ENCODE data around the gene LSM14B.

The LSM14B gene

DNA sequence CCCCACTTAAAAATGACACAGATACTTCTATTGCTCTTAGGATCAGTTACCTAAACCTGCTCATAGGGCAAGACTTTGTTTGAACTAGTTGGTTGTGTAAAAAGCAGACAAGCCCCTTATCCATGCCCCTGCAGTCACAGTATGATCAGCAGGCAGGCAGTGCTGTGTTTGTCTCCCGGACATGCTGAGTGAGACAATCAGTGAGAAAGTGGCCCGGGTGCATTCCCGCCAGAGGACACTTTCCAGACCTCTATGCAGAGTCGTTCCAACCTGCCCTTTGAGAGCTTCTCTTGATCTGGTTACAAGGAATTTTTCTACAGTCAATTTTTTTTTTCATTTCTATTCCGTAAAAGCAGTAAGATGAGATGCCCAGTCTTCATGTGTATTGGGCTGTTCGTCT lies 6.2 kb downstream of the LSM14B start:
- DNase-seq, result no peak
- intact Hi-C loops (cut with DNase I), result loop anchor here (10.0 kb wide), 1 partner anchor 106 kb away; the partner anchor contains the start of gene OSBPL2

DNA sequence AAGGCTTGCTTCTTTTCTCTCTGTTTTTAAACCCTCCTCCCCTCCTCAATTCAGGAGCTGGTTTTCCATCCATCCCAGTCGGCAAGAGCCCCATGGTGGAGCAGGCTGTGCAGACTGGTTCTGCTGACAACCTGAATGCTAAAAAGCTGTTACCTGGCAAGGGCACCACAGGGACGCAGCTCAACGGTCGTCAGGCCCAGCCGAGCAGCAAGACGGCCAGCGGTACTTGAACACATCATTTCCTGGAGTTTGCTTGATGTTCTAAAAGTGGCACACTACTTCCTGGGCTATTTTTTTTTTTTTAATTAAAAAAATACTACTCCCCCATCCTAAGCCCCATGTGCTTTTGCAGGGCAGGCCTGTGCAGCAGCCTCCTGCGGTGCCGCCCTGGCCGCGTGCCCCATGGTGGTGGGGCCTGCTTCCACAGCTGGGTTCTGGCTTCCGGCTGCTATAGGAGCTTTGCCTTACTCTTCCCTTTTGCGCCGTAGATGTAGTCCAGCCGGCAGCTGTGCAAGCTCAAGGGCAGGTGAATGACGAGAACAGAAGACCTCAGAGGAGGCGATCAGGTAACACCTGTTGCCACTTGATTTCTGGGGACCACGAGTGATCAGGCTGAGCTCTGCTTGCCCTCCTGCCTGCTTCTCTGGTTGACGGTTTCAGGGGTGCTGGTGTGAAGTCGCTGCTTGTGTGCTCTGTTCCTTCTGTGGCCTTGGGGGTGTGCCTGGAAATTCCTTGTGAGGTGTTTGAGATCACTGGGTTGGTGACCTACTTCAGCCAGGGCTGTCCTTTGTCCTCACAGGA lies 7.7 kb downstream of the LSM14B start:
- intact Hi-C loops (cut with DNase I), result loop anchor here (10.0 kb wide), 1 partner anchor 105 kb away; the partner anchor contains the start of gene OSBPL2
- no peak for DNase-seq

DNA sequence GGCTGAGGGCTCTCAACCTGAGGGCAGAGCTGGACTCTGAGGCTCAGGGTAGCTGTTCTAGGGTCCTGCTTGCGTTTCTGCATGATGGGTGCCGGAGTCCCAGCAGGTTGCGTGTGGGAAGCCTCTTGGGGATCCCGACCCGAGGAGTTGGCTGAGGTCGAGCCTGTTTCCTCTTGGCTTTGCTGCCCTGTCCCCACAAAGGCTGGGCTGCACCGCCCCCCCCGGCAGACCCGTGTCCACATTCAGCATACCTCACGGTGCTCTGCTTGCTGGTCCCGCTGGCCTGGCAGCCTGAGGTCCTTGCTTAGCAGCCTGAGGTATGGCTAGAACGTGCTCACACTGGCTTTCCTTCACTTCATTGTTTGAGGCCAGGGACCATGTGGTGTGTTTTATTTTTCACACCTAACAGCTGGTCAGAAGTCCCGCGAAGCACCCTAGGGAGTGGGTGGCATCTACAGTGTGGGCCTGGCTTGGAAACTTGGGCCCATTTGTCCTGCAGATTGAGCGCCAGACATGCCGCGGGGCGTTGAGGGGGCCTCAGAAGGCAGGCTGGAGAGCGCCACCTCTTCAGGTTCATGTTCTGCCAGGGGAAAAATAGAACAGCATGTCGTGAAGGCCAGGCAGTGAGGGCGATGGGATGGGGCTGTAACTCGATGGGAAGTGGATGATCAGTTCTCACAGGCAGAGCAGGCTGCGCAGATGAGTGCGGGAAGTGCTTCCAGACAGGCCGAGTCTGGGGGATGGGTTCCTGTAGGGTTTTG lies 9.5 kb downstream of the LSM14B start:
- DNase-seq, result peak in 1 of 10 donors; percentile 83
- intact Hi-C loops (cut with DNase I), result no loop called here

DNA sequence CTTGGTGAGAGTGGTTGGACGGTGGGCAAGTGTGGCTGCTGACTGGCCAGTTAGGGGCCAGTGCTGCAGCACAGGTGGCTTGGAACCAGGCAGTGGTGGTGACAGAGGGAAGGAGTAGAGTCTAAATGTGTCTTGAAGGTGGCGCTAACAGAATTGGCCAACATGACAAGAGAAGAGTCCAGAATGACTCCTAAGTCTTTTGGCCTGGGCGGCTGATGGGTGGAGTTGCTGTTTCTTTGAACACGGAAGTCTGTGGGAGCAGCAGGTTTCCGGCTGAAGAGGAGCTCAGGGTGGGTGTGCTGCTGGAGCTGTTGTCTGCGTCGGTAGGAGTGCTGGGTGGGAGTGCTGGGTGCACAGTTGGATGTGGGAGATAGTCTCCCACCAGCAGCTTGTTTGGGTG lies 10.1 kb downstream of the LSM14B start:
- DNase-seq, result peak in 2 of 10 donors; percentile 35 to 88
- intact Hi-C loops (cut with DNase I), result no loop called here

DNA sequence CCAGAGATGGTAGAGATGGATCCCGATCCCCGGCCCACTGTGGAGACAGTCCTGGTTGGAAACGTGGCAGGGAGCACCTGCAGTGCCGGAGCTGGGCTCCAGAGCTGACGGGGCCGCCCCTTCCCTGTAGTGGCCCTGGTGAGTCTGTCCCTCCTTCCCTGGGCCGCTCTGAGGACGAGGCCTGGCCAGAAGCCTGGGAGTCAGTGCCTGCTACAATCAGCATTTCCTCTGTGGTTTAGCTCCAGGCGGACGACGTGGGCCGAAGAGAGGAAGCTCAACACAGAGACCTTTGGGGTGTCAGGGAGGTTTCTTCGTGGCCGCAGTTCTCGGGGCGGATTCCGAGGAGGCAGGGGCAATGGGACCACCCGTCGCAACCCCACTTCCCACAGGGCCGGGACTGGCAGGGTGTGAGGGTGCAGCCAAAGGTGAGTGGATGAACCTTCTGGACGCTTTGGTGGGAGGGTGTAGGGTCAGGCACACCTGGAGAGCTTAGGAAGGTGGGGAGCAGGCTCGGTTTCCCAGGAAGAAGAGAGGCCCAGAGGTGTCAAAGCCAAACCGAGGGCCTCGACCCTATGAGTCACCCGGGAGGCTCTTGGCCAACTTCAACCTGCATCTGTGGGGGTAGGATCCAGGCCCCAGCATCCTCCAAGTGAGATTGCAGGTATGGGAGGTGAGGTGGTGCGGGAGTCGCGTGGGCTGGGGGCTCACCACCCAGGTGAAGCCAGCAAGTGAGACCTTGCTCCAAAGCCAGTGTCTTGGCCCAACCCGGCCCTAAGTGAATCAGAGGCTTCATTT lies 11.0 kb downstream of the LSM14B start:
- peak in 2 of 10 donors; percentile 74 to 82 for DNase-seq
- intact Hi-C loops (cut with DNase I), result no loop called here

DNA sequence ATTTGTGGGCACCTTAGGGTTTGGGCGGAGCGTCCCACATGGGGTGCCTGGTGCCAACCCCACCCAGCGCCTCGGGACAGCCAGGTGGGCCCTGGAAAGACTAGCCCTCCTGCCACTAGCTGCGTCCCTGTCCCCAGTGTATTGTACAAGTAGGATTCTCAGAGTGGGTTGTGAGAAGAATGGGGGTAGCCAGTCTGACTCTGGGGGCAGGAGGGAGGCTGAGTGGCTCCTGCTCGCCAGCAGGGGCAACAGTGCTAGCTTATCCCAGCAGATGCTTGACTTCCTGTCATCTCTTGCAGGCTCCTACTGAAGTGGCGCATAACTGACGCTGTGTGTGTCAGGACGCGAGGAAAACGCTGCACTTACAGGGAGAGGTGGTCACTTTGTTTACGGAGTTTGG lies 11.6 kb downstream of the LSM14B start:
- DNase-seq, result no peak
- intact Hi-C loops (cut with DNase I), result no loop called here

DNA sequence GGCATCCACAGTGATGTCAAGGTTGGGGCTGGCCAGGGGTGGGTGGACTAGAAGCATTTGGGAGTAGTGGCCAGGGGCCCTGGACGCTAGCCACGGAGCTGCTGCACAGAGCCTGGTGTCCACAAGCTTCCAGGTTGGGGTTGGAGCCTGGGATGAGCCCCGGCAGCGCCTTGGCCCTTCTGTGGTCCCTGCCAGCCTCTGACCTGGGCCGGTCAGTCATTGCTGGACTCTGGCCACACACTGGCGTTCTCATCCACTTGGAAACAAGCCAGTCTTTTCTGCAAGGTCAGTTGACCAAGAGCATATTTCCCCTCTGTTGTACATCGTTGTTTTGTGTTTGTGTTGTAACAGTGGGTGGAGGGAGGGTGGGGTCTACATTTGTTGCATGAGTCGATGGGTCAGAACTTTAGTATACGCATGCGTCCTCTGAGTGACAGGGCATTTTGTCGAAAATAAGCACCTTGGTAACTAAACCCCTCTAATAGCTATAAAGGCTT lies 12.5 kb downstream of the LSM14B start:
- intact Hi-C loops (cut with DNase I), result no loop called here
- no peak for DNase-seq

DNA sequence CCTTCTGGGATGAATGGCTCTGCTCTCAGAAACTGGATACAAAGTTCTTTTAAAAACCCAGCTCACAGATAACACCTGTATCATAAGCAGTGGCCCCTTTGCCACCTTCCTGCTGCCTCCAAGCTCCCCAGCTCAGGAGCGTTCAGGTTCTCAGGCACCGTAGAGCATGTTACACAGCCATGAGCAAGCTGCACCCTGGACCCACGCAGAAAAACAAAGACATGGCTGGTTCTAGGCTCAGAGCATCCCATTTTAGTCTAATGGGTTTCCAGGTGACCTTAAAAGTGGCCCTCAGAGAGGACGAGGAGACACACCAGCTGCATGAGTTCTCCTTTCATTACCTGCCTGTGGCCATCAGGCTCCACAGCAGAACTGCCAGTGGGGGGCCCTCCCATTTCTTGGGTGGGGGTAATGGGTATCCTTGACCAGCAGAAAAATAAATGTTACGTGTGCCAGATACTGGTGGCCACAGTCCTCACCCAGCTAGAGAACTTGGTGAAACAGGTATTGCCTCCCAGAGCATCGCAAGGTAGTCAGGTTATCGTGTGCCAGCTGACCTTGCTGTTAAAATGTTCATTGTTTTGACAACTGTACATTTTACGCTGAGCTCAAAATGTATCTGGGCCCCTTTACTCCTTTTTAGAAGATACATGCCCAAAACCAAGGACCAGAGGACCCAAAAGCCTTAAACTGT lies 13.4 kb downstream of the LSM14B start:
- intact Hi-C loops (cut with DNase I), result no loop called here
- no peak for DNase-seq

DNA sequence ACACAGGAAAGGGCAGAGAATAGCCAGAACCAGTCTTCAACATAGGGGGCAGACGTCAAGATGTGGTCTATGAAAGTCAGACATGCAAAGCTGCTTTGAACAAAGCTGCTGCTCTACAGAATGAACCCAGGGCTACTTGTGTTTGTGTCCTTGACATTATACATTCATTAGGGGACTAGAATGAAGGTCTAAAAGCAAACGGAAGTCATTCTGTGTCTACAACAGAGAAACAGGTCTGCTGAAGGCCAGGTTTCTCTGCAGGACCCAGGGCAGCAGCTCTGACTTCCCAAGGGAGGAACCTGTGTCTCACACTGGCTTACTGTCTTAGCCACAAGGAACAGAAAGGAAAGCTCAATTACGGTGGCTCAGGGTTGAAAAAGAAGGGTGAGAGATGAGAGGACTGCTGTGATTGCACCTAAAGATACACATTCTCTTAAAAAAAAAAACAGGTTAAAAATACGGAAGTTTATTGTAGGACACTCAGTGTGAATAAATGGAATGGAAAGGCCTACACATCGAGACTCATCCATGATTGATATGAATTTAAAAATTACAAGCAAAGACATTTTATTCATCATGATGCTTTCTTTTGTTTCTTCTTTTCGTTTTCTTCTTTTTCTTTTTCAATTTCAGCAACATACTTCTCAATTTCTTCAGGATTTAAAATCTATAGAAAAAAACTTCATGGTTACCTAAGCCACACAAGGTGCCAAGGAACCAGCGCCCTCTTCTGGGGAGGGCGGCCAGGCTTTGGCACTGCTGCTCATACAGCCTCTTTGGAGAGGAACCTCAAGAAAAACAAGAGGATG lies 14.2 kb downstream of the LSM14B start:
- intact Hi-C loops (cut with DNase I), result loop anchor here (1.0 kb wide), 1 partner anchor 125 kb away; no protein-coding TSS in a partner anchor
- DNase-seq, result peak in 9 of 10 donors; percentile 37 to 95 (median 68)

DNA sequence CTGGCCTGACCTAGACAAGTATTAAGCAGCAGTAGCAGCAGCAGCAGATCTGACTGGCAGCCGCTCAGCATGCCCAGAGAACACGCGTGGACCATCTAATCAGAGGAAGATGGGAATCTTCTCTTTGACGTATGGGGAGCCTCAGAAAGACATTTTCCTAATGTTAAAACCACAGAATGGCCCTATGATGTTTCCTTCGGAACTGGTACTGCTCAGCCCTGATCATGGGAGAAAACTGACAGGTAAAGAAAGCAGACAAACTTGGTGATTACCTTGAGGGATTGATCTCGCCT lies 14.8 kb downstream of the LSM14B start:
- no peak for DNase-seq
- intact Hi-C loops (cut with DNase I), result loop anchor here (1.0 kb wide), 1 partner anchor 126 kb away; no protein-coding TSS in a partner anchor

DNA sequence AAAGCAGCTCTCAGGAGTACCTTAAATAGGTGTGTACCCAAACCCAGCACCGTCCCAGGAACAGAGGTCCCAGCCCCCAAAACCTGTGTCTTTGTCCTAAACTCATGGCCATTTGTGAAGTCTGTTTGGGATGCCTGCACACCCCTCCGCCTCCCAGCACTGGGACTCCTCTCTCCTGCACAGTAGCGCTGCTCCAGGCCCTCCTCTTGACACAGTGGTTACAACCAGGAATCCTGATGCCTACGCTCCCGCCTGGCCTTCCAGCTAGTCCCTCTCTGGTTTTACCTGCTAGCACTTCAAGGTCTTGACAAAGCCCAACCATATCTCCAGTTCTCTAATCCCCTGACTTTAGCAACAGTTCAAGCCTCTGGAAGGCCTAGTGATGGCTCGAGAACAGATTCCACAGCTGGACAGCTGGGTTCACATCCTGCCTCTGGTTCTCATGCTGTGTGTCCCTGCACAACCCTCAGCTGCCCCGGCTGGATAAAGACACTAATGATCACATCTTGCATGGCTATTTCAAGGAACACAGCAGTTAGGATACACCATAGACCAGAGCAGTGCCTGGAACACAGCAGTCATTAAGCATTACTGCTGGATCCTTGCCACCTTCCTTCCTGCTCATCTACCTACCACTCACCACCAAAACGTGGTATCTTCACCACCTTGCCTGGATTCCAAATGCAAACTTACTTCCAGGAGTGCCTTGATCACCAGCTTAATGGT lies 15.4 kb downstream of the LSM14B start:
- no peak for DNase-seq
- intact Hi-C loops (cut with DNase I), result loop anchor here (1.0 kb wide), 1 partner anchor 126 kb away; no protein-coding TSS in a partner anchor

DNA sequence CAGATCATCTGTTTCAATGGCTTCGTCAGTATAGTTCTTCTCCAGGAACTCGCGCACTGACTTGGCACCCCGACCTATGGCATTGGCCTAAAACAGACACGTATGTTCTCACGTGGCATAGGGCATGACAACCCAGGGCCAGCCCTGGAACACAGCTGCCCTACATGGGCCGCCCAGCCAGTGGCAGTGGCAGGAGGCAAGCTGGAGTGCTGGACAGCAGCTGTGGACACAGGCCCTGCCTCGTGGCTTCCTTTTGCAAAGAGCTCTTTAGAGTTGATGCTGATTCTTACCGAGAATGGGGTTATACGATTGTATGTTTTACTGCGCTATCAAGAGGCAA lies 15.9 kb downstream of the LSM14B start:
- intact Hi-C loops (cut with DNase I), result no loop called here
- DNase-seq, result no peak

DNA sequence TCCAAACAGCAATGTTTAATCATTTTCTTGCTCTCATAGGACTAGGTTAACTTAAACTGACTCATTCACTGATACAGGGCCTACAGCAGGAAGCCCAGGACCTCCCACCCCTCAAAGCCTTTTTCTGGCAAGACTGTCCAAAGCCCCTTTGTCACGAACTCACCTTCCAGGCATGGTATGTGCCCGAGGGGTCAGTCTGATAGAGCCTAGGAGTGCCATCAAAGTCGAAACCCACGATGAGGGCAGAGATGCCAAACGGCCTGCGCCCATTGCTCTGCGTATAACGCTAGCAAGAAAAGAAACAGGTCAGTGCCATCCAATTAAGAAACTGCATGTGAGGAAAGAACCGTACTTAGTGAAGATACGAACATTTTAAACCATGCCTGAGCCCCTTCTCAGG lies 16.6 kb downstream of the LSM14B start:
- DNase-seq, result no peak
- intact Hi-C loops (cut with DNase I), result no loop called here

DNA sequence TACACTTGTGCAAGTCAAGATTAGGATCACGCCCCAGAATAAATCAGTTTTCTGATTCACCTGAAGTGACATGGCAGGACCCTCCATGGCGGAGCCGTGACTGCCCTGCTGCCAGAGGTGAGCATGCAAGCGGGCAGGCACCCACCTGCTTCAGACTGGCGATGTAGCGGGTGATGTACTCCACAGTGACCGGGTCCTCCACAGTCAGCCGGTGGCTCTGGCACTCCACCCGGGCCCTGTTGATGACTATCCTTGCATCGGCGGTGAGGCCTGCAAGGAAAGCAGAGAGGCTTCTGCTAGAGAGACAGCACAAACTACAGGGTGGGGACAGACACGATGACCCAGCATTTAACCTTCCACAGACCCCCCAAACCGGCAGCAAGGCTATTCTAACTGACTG lies 17.4 kb downstream of the LSM14B start:
- no peak for DNase-seq
- intact Hi-C loops (cut with DNase I), result loop anchor here (2.0 to 5.0 kb wide), 2 partner anchors 43 to 73 kb away; partner anchors contain the start of gene MTG2

DNA sequence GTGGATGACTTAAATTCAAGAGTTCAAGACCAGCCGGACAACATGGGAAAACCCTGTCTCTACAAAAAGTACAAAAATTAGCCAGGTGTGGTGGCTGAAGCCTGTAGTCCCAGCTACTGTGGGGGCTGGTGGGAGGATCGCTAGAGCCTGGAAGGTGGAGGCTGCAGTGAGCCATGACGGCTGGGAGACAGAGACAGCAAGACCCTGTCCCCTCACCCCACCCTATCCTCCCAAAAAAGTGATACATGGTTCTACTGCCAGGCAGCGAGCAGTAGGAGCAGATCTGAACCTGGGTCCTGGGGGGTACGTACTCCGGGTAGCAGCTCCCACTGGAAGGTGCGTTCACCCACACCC lies 18.7 kb downstream of the LSM14B start:
- intact Hi-C loops (cut with DNase I), result loop anchor here (2.0 to 5.0 kb wide), 2 partner anchors 41 to 74 kb away; partner anchors contain the start of gene MTG2
- no peak for DNase-seq

DNA sequence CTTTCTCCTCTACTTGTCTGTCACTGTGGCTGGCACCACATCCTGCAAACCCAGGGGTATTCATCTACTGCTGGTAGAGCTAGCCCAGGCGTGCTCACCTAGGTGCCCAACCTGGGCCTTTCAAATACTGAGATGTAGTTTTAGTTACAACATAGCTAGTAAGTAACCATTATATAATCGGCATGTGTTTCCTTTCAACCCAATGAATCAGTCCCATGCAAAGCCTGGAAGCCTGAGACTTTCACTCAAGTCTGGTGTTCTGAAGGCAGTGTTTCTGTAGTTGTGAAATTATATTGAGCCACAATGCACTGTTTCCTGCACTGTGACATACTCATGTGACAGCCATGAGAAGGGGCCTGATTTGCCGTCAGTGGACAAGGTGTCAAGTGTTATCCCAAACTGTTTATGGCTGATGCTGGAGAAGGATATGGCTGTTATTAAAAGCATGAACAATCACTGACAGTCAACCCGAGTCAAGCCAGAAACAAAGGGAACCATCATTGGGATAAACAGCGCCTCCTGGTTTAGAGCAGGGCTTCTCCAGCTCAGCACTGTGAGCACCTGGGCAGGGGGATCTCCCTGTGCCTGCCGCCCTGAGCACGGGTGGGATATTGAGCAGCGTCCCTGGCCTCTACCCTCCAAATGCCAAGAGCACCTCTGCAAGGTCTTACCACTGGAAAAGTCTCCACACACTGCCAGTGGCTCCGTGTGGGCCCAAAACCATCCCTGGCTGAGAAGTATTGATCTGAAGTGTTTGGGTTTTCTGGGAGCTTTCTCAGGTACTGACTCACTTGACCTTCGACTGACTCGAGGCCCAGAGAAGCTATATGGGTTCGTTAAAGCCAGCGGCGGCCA lies 19.3 kb downstream of the LSM14B start:
- DNase-seq, result no peak
- intact Hi-C loops (cut with DNase I), result loop anchor here (2.0 to 5.0 kb wide), 2 partner anchors 41 to 75 kb away; partner anchors contain the start of gene MTG2

DNA sequence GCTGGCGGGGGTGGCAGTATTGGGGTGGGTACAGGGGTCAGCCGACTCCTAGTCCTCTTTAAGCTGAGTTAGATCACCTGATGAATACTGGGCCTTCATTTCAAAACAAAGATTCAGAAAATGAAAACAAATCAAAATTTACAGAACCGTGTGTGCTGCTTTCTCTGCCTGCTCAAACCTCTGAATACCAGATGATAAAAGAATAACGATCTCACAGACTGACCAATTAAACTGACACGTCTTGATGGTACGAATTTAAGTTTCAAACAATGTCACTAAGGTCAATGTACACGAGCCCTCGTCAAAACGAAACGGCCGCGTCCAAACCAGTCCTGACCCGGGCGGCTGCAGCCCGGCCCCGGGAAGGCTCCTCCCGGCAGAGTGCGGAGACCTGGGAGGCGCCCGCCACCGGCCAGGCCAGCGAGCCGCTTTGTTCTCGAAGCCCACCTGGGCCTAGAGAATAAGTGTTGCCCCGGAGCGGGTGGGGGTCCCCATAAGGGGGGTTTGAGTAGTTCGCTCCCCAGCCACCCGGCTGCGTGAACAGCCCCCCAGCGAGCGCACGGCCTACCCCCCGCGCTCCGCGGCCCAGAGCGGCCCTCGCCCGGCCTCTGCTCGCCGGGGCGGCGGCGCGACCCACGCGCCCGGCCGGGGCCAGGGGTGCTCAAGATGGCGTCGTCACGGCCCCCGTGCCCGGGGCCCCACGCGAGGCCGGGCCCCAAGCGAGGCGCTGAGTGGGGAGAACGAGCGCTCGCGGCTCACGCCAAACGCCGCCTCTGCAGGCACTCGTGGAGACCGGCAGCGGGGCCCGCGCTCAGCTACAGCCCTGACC lies 20.2 kb downstream of the LSM14B start:
- intact Hi-C loops (cut with DNase I), result loop anchor here (1.0 to 5.0 kb wide), 2 partner anchors 20 to 40 kb away; partner anchors contain the start of genes LSM14B and MTG2
- DNase-seq, result peak in 1 of 10 donors; percentile 15

All from posterior cingulate gyrus (tissue), 11 donors.